Measurements from ENCODE around the gene KRTAP20-4.

KRTAP20-4 gene

GRCh38 chr21:30620522-30620921 lies at the start of gene KRTAP20-4:
Gene KRTAP20-4 (plus strand): TSS chr21:30620627.
- DNase-seq, result no peak

GRCh38 chr21:30577766-30578165 lies 42.7 kb upstream of the KRTAP20-4 start:
- no peak for DNase-seq

GRCh38 chr21:30579346-30579745 lies 41.1 kb upstream of the KRTAP20-4 start:
- no peak for DNase-seq

GRCh38 chr21:30580132-30580531 lies 40.3 kb upstream of the KRTAP20-4 start:
- no peak for DNase-seq

- DNase-seq, result no peak
Observed at GRCh38 chr21:30582870-30583269, 37.6 kb upstream of the KRTAP20-4 start.

GRCh38 chr21:30590297-30590696 lies 30.1 kb upstream of the KRTAP20-4 start, which contains the start of gene KRTAP22-2:
Gene KRTAP22-2 (minus strand): TSS chr21:30590397.
- no peak for DNase-seq

GRCh38 chr21:30592140-30592539 lies 28.3 kb upstream of the KRTAP20-4 start, which contains the start of gene KRTAP6-3:
Gene KRTAP6-3 (plus strand): TSS chr21:30592440. CDS start chr21:30592446, 6 bp downstream.
- DNase-seq, result no peak

- DNase-seq, result no peak
Observed at GRCh38 chr21:30598802-30599201, 21.6 kb upstream of the KRTAP20-4 start, which contains the start of gene KRTAP6-2. Gene KRTAP6-2 (minus strand): TSS chr21:30598902. CDS start chr21:30598874, 28 bp downstream.

- no peak for DNase-seq
Observed at GRCh38 chr21:30600787-30601186, 19.6 kb upstream of the KRTAP20-4 start, which contains the start of gene KRTAP22-1. Gene KRTAP22-1 (plus strand): TSS chr21:30601087.

GRCh38 chr21:30605968-30606367 lies 14.5 kb upstream of the KRTAP20-4 start:
- no peak for DNase-seq

- no peak for DNase-seq
Observed at GRCh38 chr21:30612132-30612531, 8.3 kb upstream of the KRTAP20-4 start.

- DNase-seq, result no peak
Observed at GRCh38 chr21:30613836-30614235, 6.6 kb upstream of the KRTAP20-4 start, which contains the start of gene KRTAP6-1. Gene KRTAP6-1 (minus strand): TSS chr21:30613930. CDS start chr21:30613904, 26 bp downstream.

GRCh38 chr21:30615199-30615598 lies 5.2 kb upstream of the KRTAP20-4 start:
- DNase-seq, result no peak

GRCh38 chr21:30616125-30616524 lies 4.3 kb upstream of the KRTAP20-4 start, which contains the start of gene KRTAP20-1:
Gene KRTAP20-1 (plus strand): TSS chr21:30616425. CDS start chr21:30616455, 30 bp downstream.
- no peak for DNase-seq

- DNase-seq, result no peak
Observed at GRCh38 chr21:30620080-30620479, 347 bp upstream of the KRTAP20-4 start.

GRCh38 chr21:30623362-30623761 lies 2.9 kb downstream of the KRTAP20-4 start:
- no peak for DNase-seq

- no peak for DNase-seq
Observed at GRCh38 chr21:30625449-30626165, 5.2 kb downstream of the KRTAP20-4 start.

- no peak for DNase-seq
Observed at GRCh38 chr21:30628109-30628508, 7.7 kb downstream of the KRTAP20-4 start.

GRCh38 chr21:30629200-30629599 lies 8.8 kb downstream of the KRTAP20-4 start:
- DNase-seq, result no peak

GRCh38 chr21:30634906-30635305 lies 14.5 kb downstream of the KRTAP20-4 start, which contains the start of gene KRTAP20-2:
Gene KRTAP20-2 (plus strand): TSS chr21:30635206. CDS start chr21:30635264, 58 bp downstream.
- no peak for DNase-seq

- no peak for DNase-seq
Observed at GRCh38 chr21:30638686-30639085, 18.3 kb downstream of the KRTAP20-4 start.

- no peak for DNase-seq
Observed at GRCh38 chr21:30642564-30642963, 22.1 kb downstream of the KRTAP20-4 start, which contains the start of gene KRTAP20-3. Gene KRTAP20-3 (plus strand): TSS chr21:30642864.

- DNase-seq, result no peak
Observed at GRCh38 chr21:30646904-30647414, 26.5 kb downstream of the KRTAP20-4 start.

- DNase-seq, result no peak
Observed at GRCh38 chr21:30652891-30653290, 32.5 kb downstream of the KRTAP20-4 start.
